Right lung (tissue), 5 donors: Measurements from ENCODE around the gene CPSF4L. TPM values are rescaled to one million over a fixed set of nuclear protein-coding genes. Genes with fewer than 3 reads are reported as not detected.
A peak's percentile ranks its signal among the peaks of the same experiment; 100 is the strongest.

Source experiments
- DNase-seq, 2 donors: peaks; one replicate each; pipeline ENCODE4 v3.0.0-alpha.2; 2013
- polyA plus RNA-seq, 5 donors: library from polyadenylated mRNA; unstranded; fragments of 120-200 nt; gene quantifications; one replicate each; pipeline versions ENCODE4 v1.2.1 to v1.2.3, GENCODE V29; 2013; ENCODE audit warnings: inconsistent platforms in 1 of 5, low replicate concordance in 1 of 5; ENCODE audit not compliant: insufficient read length in 5 of 5, insufficient read depth in 1 of 5

CPSF4L gene
- polyA plus RNA-seq, 5 donors: 0.10 to 0.72 (median 0.34) TPM; not detected in 1

DNA sequence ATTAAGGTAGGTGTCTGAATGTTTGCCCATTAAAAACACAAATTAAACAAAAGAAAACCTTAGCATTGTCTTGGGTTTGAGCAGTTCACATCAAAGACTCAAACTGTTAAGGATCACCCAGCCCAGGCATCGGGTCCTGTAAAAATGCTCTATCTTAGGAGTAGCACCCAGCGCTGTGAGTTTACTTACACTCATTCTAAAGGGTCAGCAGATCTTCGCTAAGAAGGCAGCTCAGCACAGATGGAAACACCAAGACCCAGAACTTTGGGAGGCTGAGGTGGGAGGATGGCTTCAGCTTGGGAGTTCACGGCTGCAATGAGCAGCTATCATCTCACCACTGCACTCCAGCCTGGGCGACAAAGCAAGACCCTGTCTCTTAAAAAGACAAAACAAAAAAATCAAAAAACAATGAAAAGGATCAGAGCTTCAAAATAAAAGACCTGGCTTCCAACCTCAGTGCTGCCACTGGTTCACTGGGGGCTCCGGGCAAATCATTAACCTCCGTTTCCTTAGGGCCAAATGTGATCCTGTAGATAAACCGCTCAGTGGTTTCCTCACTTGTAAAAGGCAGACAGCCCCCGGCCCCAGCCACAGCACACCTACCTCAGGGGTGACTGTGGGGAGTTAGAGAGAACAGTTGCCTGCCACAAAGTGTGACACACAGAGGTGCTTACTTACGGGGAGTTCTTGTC is 57.7 kb downstream of the CPSF4L start:
- no peak for DNase-seq

DNA sequence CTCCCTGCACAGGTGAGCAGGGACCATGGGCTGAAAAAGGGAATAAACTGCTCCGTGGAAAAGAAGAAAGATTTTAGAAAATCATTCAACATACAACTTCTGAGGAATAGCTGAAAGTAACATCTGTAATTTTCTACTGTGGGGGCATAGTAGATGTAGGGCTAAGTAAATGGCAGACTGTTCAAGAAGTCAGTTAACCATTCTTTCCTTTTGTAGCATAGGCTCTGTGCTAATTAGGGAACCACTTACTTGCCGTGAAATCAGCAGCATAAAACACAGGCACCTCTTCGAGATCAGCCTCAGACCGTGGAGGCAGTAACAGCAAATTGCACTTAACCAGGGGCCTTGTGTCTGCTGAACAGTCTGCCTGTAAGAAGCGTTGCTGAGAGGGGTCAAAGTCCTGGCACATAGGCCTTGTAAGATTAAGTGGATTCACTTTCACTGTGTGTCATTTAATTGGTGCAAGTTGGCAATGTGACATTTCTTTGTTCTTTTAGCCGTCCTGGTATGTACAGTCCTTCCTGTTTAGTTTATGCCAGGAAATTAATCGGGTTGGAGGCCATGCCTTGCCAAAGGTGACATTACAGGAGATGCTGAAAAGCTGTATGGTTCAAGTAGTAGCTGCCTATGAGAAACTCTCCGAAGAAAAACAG is 58.4 kb downstream of the CPSF4L start:
- peak in 1 of 2 donors; percentile 15 for DNase-seq

DNA sequence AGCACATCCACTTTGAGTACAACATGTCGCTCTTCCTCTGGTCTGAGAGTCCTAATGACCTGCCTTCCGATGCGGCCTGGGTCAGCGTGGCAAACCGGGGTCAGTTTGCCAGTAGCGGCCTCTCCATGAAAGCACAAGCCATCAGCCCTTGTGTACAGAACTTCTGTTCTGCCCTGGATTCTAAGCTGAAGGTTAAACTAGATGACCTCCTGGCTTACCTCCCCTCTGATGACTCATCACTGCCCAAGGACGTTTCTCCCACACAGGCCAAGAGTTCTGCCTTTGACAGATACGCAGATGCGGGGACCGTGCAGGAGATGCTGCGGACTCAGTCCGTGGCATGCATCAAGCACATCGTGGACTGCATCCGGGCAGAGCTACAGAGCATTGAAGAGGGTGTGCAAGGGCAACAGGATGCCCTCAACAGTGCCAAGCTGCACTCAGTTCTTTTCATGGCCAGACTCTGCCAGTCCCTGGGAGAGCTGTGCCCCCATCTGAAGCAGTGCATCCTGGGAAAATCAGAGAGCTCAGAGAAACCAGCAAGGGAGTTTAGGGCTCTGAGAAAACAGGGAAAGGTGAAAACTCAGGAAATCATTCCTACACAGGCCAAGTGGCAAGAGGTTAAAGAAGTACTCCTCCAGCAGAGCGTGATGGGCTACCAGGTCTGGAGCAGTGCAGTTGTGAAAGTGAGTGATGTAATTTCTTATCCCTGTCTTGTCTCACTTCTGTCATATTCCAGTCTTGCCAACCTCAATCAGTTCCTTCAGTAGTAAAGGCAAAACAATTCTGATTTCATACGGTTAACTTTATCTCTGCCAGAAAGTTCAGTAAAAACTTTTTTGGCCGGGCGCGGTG is 60.2 kb downstream of the CPSF4L start:
- no peak for DNase-seq

DNA sequence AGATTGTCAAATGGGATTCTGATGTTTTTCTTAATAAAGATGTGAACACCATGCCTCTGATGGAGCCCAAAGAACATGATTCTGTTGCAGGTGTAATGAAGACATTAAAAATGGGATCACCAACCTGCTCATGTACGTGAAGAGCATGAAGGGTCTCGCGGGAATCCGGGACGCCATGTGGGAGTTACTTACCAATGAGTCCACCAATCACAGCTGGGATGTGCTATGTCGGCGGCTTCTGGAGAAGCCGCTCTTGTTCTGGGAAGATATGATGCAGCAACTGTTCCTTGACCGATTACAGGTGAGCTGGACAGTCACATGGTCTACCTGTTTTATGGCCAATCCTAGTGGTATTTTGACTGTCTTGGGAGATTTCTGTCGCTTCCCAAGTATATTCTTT is 61.2 kb downstream of the CPSF4L start:
- DNase-seq: no peak

DNA sequence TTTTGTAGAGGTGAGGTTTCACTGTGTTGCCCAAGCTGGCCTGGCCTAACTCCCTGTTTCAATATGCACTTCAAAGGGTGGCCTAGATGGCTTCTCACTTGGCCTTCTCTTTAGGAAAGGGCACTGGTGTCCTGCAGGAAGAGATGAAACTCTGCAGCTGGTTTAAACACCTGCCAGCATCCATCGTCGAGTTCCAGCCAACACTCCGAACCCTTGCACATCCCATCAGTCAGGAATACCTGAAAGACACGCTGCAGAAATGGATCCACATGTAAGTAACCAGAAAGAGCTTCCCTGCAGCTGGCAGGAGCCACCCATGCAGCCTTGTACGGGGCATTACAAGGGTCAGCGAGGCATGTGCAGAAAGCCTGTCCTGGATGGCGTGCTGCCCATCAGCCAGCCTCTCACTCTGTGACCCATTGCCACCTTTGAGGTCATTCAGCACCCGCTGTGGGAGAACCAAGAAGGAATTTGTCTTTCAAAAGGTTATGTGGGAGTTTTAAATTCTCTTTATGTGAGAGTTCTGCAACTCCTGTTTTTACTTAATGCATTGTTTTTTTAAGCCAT is 61.8 kb downstream of the CPSF4L start:
- no peak for DNase-seq

DNA sequence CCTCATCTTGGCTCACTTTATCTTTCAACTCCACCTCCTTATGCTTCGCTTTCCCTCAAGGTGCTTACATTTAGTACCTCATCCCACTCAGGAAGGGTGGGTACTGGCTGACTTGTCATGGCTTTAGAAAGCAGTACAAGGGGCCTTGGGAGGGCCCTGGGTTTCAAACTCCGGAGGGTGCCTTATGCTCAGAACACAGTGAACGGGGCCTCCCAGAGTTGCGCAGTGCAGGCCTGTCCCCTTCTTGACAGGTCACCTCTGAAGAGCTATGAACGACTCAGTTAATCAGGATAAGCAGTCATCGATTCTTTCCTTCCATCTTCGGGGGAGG is 62.8 kb downstream of the CPSF4L start:
- no peak for DNase-seq

Other genes with a start within 250 kb of the CPSF4L start
- gene SLC39A11, start 169.2 kb downstream of the CPSF4L start, polyA plus RNA-seq: 10 to 100 TPM; 13.8 to 20.5 (median 15.6) TPM
- gene SSTR2, start 96.9 kb downstream of the CPSF4L start, polyA plus RNA-seq: 1 to 10 TPM in 1 of 5 donors, under 1 TPM in 4; 0.36 to 1.0 (median 0.42) TPM
- 10 to 100 TPM; 45.4 to 58.8 (median 49.2) TPM for gene COG1, start 68.8 kb downstream of the CPSF4L start, polyA plus RNA-seq
- 10 to 100 TPM; 58.8 to 90.6 (median 67.0) TPM for gene CDC42EP4, start 50.1 kb upstream of the CPSF4L start, polyA plus RNA-seq